Adrenal gland (tissue), 5 donors: Measurements from ENCODE around the gene GDAP1L1.

Experiments used
- CTCF ChIP-seq, 6 experiments: fragments of 450-650 bp in 4 of 6; fragments of 200-600 bp in 2 of 6; sonication (generic) in 1 of 6; IDR thresholded peaks; 1 replicate in 5 of 6; 2 replicates in 1 of 6; pipeline versions ENCODE4 v1.5.1 to v1.8.0; 2016 to 2021; ENCODE audit warnings: antibody characterized with exemption in 6 of 6, mild to moderate bottlenecking in 2 of 6, moderate library complexity in 1 of 6
- POLR2A ChIP-seq, 2 donors: fragments of 450-650 bp; IDR thresholded peaks; one replicate each; pipeline ENCODE4 v1.6.1; 2017; ENCODE audit warnings: antibody characterized with exemption in 2 of 2, mild to moderate bottlenecking in 2 of 2, moderate library complexity in 1 of 2
- donor health status: DM: no; HTN: no; CAD: no.

GRCh38 chr20:44224637-44225036 is 22.5 kb upstream of the GDAP1L1 start:
- TF ChIP-seq CTCF (IDR thresholded peaks at IDR 0.05) (no peak), POLR2A (IDR thresholded peaks at IDR 0.05) (no peak)
